Measurements from ENCODE around the gene PIGC.

The PIGC gene

DNA sequence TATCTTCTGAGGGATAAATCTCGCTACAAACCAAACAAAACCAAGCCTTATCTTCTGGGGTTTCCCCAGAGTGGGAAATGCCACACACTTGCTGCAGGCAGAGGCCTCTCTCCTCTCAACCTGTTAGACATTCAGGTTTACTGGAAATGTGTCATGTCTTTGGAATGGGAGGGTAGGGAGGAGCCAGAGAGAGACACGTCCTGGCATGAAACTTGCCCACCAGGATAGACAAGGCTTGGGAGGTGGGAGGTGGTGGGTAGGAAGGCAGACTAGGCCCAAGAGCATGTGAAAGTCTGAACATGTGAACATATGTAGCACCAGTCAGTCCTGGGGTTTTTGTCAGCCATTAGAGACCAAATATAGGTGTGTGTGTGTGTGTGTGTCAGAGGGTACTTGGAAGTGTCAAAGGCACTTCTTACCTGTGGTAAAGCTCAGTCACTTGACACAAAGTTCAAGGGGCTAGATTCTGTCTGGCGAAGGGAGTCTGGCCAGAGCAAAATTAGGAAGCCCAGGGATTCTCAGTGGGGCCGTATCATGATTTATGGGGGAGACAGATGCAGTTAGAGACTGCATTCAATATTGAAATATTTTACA lies 32.4 kb upstream of the PIGC start:
- no peak for DNase-seq (ENCODE audit: insufficient read length, low spot score)
- TF ChIP-seq, protein P1, sequence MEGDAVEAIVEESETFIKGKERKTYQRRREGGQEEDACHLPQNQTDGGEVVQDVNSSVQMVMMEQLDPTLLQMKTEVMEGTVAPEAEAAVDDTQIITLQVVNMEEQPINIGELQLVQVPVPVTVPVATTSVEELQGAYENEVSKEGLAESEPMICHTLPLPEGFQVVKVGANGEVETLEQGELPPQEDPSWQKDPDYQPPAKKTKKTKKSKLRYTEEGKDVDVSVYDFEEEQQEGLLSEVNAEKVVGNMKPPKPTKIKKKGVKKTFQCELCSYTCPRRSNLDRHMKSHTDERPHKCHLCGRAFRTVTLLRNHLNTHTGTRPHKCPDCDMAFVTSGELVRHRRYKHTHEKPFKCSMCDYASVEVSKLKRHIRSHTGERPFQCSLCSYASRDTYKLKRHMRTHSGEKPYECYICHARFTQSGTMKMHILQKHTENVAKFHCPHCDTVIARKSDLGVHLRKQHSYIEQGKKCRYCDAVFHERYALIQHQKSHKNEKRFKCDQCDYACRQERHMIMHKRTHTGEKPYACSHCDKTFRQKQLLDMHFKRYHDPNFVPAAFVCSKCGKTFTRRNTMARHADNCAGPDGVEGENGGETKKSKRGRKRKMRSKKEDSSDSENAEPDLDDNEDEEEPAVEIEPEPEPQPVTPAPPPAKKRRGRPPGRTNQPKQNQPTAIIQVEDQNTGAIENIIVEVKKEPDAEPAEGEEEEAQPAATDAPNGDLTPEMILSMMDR (IDR thresholded peaks at IDR 0.05; ENCODE audit: insufficient read depth, missing control alignments): no peak
- FAIRE-seq: no peak

DNA sequence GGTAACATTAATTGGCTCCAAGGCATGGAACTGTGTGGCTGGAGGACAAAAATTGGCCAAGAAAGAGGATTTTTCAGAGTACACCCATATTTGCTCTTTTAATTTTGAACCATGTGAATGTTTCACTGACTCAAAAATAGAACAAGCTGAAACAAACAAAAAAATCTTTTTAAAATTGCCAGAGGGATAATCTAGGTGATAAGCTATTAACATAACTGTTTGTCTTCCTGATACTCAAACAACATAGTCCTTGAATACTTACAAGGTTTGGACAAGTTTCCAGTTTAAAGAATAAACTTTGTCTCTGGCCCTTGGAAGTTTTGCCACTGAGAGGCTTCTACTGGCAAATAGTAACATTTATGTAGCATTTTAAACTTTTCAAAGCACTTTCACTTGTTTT lies 30.0 kb upstream of the PIGC start:
- no peak for FAIRE-seq
- TF ChIP-seq, protein P1 (IDR thresholded peaks at IDR 0.05; ENCODE audit: insufficient read depth, missing control alignments): no peak

GRCh38 chr1:172473302-172473701 lies 29.4 kb upstream of the PIGC start:
- TF ChIP-seq, protein P1 (IDR thresholded peaks at IDR 0.05; ENCODE audit: insufficient read depth, missing control alignments): no peak
- FAIRE-seq: no peak
- no peak for DNase-seq (ENCODE audit: insufficient read length, low spot score)

More for the DNA sequence above, 30.0 kb upstream of the PIGC start:
- no peak for DNase-seq (ENCODE audit: insufficient read length, low spot score)

DNA sequence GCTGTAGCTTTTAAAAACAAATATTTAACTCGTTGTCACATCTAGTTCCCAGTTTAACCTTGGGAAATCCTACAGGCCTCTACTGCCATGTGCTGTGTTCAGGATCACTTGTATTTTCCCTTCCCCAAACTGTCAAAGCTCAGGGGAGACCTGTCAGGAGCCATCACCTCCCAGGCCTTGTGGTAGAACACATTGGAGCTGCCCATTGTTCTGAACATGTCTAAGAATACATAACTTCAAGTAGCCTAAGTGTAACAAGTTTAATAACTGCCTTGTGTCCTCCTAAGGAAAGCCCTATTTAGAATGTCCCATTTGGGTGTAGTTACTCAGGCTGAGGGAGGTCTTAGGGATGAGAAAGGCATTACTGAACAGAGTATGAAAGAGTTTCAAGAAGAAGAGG lies 28.6 kb upstream of the PIGC start:
- TF ChIP-seq, protein P1 (IDR thresholded peaks at IDR 0.05; ENCODE audit: insufficient read depth, missing control alignments): no peak
- FAIRE-seq (no peak), DNase-seq (ENCODE audit: insufficient read length, low spot score) (no peak)

- FAIRE-seq: no peak
These were observed 27.8 kb upstream of the PIGC start for GRCh38 chr1:172471666-172472065.

DNA sequence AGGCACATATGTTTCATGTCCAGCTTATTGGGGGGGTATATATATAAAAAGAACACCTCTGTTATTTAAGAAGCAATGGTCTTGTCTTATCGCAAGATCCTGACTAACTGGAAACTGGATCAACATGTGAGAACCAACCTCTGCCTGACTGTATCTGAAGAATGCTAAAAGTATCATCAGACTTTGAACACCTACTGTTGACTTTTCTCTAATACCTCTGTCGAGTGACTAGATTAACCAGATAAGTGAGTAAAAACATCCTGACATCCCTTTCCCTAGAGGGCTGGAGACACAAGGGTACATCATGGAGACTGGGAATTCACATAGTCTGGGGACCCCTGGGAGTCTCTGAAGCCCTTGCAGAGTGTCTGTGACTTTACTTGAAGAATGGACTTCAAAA lies 26.3 kb upstream of the PIGC start:
- no peak for DNase-seq (ENCODE audit: insufficient read length, low spot score)
- TF ChIP-seq, protein P1 (IDR thresholded peaks at IDR 0.05; ENCODE audit: insufficient read depth, missing control alignments): no peak
- no peak for FAIRE-seq

More at GRCh38 chr1:172471666-172472065, 27.8 kb upstream of the PIGC start:
- TF ChIP-seq, protein P1 (IDR thresholded peaks at IDR 0.05; ENCODE audit: insufficient read depth, missing control alignments): no peak
- DNase-seq (ENCODE audit: insufficient read length, low spot score): no peak

GRCh38 chr1:172469717-172470116 lies 25.8 kb upstream of the PIGC start:
- FAIRE-seq (no peak), DNase-seq (ENCODE audit: insufficient read length, low spot score) (no peak)
- TF ChIP-seq, protein P1 (IDR thresholded peaks at IDR 0.05; ENCODE audit: insufficient read depth, missing control alignments): no peak

Measured in D721Med (cell line).